PC-9 (cell line): ENCODE results near the gene CBLB. TPM values are rescaled to one million over a fixed set of nuclear protein-coding genes. Genes with fewer than 3 reads are reported as not detected.

Experiments
- BruUV-seq: library from RNA; stranded (reverse); fragments of 400-500 nt; replicated peaks from 2 replicates; lab custom pipeline; 2021; lab: Mats Ljungman, UMichigan
- CTCF ChIA-PET: fragments of 300-600 bp; sonication (Branson Sonifier 250); formaldehyde crosslinking; loops from one replicate; lab custom pipeline; 2022; ENCODE audit warnings: antibody characterized with exemption; lab: Charles Lee
- POLR2A ChIA-PET: fragments of 300-600 bp; sonication (Branson Sonifier 250); formaldehyde crosslinking; loops from one replicate; lab custom pipeline; 2022; ENCODE audit warnings: antibody characterized with exemption; ENCODE audit not compliant: unreplicated experiment; lab: Charles Lee
- DNase-seq, 2 experiments: peaks; one replicate each; pipeline versions ENCODE4 v3.0.0 to v3.0.0-alpha.2; 2015 to 2022; ENCODE audit warnings: mixed read lengths in 1 of 2
- H2AFZ ChIP-seq: fragments of 200-600 bp; sonication (generic); 2 replicates; pipeline ENCODE4 v1.8.1; 2017; ENCODE audit warnings: antibody characterized with exemption
- H3F3A ChIP-seq: fragments of 200-600 bp; sonication (generic); 2 replicates; pipeline ENCODE4 v1.8.1; 2017; ENCODE audit warnings: antibody characterized with exemption, mild to moderate bottlenecking, low read depth; ENCODE audit not compliant: insufficient read depth
- H3K27ac ChIP-seq: fragments of 200-600 bp; sonication (generic); 2 replicates; pipeline ENCODE4 v1.6.1; 2016; ENCODE audit warnings: mixed run types
- H3K27me3 ChIP-seq: fragments of 200-600 bp; sonication (generic); 2 replicates; pipeline ENCODE4 v1.6.1; 2016; ENCODE audit warnings: low read depth, mixed run types; ENCODE audit not compliant: insufficient read depth
- H3K36me3 ChIP-seq: fragments of 200-600 bp; sonication (generic); 2 replicates; pipeline ENCODE4 v1.6.1; 2016; ENCODE audit warnings: low read depth, mixed run types
- H3K4me1 ChIP-seq: fragments of 200-600 bp; sonication (generic); replicated peaks from 2 replicates; pipeline ENCODE4 v1.6.1; 2016; ENCODE audit warnings: mixed run types; ENCODE audit not compliant: insufficient read depth
- H3K4me2 ChIP-seq: fragments of 200-600 bp; sonication (generic); 2 replicates; pipeline ENCODE4 v1.6.1; 2017; ENCODE audit warnings: mixed run types
- H3K4me3 ChIP-seq: fragments of 200-600 bp; sonication (generic); 2 replicates; pipeline ENCODE4 v1.6.1; 2016; ENCODE audit warnings: mixed run types
- H3K79me2 ChIP-seq: fragments of 200-600 bp; sonication (generic); 2 replicates; pipeline ENCODE4 v1.6.1; 2017; ENCODE audit warnings: low read depth, mixed run types
- H3K9me2 ChIP-seq: fragments of 200-600 bp; sonication (generic); 2 replicates; pipeline ENCODE4 v1.8.1; 2017; ENCODE audit warnings: mild to moderate bottlenecking; ENCODE audit not compliant: insufficient read depth
- H3K9me3 ChIP-seq: fragments of 200-600 bp; sonication (generic); 2 replicates; pipeline ENCODE4 v1.8.1; 2016; ENCODE audit warnings: low read depth; ENCODE audit not compliant: insufficient read depth
- H4K20me1 ChIP-seq: fragments of 200-600 bp; sonication (generic); 2 replicates; pipeline ENCODE4 v1.8.1; 2017; ENCODE audit not compliant: insufficient read depth
- EZH2 ChIP-seq: fragments of 200-600 bp; sonication (generic); IDR thresholded peaks from 2 replicates; pipeline ENCODE4 v1.8.0; 2017; ENCODE audit warnings: antibody characterized with exemption, low read depth
- intact Hi-C: fragments of 100-400 bp; cut with micrococcal nuclease; formaldehyde crosslinking; loops from one replicate; pipeline ENCODE4 v1.10.0; 2022; ENCODE audit not compliant: unreplicated experiment
- total RNA-seq: library from RNA; stranded (reverse); gene quantifications from 2 replicates; pipeline ENCODE4 v1.2.3, GENCODE V29; 2021
- TF ChIP-seq, protein P1 (sequence below): fragments of 200-600 bp; sonication (generic); conservative IDR thresholded peaks from 2 replicates; pipeline ENCODE4 v1.6.1; 2017; ENCODE audit warnings: mixed run types, antibody characterized with exemption, mild to moderate bottlenecking, moderate library complexity

The CBLB gene
- total RNA-seq, 1 experiment from 2014 or later: 44.0 TPM

DNA sequence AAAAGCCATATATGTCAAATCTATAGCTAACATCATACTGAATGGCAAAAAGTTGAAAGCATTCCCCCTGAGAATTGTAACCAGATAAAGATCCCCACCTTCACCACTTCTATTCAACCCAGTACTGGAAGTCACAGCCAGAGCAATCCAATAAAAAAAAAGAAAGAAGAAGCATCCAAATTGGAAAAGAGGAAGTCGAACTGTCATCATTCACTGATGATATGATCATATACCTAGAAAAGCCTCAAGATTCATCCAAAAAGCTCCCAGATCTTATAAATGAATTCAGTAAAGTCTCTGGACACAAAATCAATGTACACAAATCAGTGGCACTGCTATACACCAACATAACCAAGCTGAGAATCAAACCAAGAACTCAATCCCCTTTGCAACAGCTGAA, 97.4 kb downstream of the CBLB start:
- CTCF ChIA-PET: no interaction called here

DNA sequence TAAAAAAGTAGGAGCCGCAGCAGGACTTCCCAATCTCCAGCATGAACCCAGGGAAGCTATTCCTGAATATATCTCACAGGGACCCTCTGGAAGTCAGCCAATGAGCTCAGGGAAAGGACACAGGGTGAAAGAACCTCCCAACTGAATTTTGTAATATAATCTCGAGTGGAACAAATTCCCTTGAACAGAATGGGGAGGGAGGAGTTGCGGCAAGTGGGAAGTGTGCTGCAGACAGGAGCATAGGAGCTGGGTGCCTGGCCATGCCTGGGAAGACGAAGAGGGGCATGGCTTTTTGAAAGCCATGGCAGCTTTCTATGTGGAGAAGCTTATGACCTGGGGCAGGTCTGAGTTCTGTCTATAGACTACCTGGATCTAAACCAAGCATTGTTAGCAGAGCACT, 98.4 kb downstream of the CBLB start:
- TF ChIP-seq EZH2: no peak
- TF ChIP-seq, protein P1, sequence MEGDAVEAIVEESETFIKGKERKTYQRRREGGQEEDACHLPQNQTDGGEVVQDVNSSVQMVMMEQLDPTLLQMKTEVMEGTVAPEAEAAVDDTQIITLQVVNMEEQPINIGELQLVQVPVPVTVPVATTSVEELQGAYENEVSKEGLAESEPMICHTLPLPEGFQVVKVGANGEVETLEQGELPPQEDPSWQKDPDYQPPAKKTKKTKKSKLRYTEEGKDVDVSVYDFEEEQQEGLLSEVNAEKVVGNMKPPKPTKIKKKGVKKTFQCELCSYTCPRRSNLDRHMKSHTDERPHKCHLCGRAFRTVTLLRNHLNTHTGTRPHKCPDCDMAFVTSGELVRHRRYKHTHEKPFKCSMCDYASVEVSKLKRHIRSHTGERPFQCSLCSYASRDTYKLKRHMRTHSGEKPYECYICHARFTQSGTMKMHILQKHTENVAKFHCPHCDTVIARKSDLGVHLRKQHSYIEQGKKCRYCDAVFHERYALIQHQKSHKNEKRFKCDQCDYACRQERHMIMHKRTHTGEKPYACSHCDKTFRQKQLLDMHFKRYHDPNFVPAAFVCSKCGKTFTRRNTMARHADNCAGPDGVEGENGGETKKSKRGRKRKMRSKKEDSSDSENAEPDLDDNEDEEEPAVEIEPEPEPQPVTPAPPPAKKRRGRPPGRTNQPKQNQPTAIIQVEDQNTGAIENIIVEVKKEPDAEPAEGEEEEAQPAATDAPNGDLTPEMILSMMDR: no peak
- Histone ChIP-seq H4K20me1 (no peaks in the 10 kb centered on the region), H3K4me3 (no peak overlapping the region), H3K9me2 (no peaks in the 10 kb centered on the region), H3K79me2 (no peaks in the 10 kb centered on the region), H3F3A (no peaks in the 10 kb centered on the region), H3K4me2 (no peak overlapping the region), H3K27me3 (no peaks in the 10 kb centered on the region), H3K4me1 (no peaks in the 10 kb centered on the region), H3K9me3 (no peaks in the 10 kb centered on the region), H3K36me3 (no peaks in the 10 kb centered on the region), H2AFZ (no peak overlapping the region), H3K27ac (no peak overlapping the region)
- ChIA-PET CTCF (no interaction called here), POLR2A (no interaction called here)
- BruUV-seq: no TSS peak
- intact Hi-C loops: no loop called here
- peak in 1 of 2 experiments; percentile 0 for DNase-seq

More for the DNA sequence above, 97.4 kb downstream of the CBLB start:
- Histone ChIP-seq H4K20me1 (no peaks in the 10 kb centered on the region), H2AFZ (no peak overlapping the region), H3K27me3 (no peaks in the 10 kb centered on the region), H3K4me2 (no peak overlapping the region), H3K9me2 (no peaks in the 10 kb centered on the region), H3K4me3 (no peak overlapping the region), H3K79me2 (no peaks in the 10 kb centered on the region), H3K36me3 (no peaks in the 10 kb centered on the region), H3F3A (no peaks in the 10 kb centered on the region), H3K4me1 (no peaks in the 10 kb centered on the region), H3K9me3 (no peaks in the 10 kb centered on the region), H3K27ac (no peak overlapping the region)
- intact Hi-C loops: no loop called here
- no TSS peak for BruUV-seq
- POLR2A ChIA-PET: no interaction called here
- TF ChIP-seq EZH2: no peak
- TF ChIP-seq, protein P1: no peak
- DNase-seq: no peak

DNA sequence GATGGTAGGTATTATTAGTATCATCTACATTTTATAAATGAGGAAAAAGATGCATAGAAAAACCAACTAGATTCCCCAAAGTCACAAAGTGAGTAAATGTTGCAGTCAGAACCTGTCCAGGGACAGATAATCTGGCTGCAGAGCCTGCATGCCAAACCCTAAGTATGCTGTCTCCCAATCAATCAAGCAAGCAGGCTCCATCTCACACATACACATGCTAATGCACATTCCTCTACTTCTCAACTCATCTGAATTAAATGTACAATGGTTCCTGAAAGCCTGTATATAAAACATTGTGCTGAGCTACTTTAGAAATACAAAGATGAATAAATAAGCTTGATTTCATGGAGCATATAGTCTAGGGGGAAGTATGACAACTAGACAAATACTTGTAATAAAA, 101.0 kb downstream of the CBLB start:
- CTCF ChIA-PET: no interaction called here
- Histone ChIP-seq H3K9me2 (no peaks in the 10 kb centered on the region), H3K9me3 (peaks cover 8% of the 10 kb centered on the region; the same call in 1 of the 2 replicates), H3K27ac (no peak overlapping the region), H3K36me3 (no peaks in the 10 kb centered on the region), H3K4me3 (no peak overlapping the region), H3K4me1 (no peaks in the 10 kb centered on the region), H3K27me3 (no peaks in the 10 kb centered on the region), H3F3A (no peaks in the 10 kb centered on the region), H4K20me1 (no peaks in the 10 kb centered on the region), H3K4me2 (no peak overlapping the region), H3K79me2 (no peaks in the 10 kb centered on the region), H2AFZ (no peak overlapping the region)
- DNase-seq: no peak
- no peak for TF ChIP-seq EZH2
- TF ChIP-seq, protein P1: no peak
- POLR2A ChIA-PET: no interaction called here
- no TSS peak for BruUV-seq
- intact Hi-C loops: no loop called here
